HepG2 (cell line): Measurements from ENCODE around the gene SPRED3. TPM values are rescaled to one million over a fixed set of nuclear protein-coding genes. Genes with fewer than 3 reads are reported as not detected.

Source experiments
- DR1 ChIP-seq: sonication (generic); formaldehyde crosslinking; IDR thresholded peaks from 2 replicates; pipeline ENCODE4 v1.8.0; 2021; ENCODE audit warnings: mild to moderate bottlenecking, missing genetic modification reagents, inconsistent platforms
- GATA4 ChIP-seq: sonication (generic); IDR thresholded peaks from 2 replicates; pipeline ENCODE4 v1.6.1; 2016; ENCODE audit warnings: antibody characterized with exemption, low read depth, borderline replicate concordance
- GLI4 ChIP-seq: sonication (generic); formaldehyde crosslinking; IDR thresholded peaks from 2 replicates; pipeline ENCODE4 v1.5.1; 2020; ENCODE audit warnings: missing genetic modification reagents, mild to moderate bottlenecking, moderate library complexity, borderline replicate concordance
- JUNB ChIP-seq: sonication (generic); formaldehyde crosslinking; IDR thresholded peaks from 2 replicates; pipeline ENCODE4 v1.8.0; 2022; ENCODE audit warnings: missing genetic modification reagents, mild to moderate bottlenecking, borderline replicate concordance
- KAT8 ChIP-seq: IDR thresholded peaks from 2 replicates; pipeline ENCODE4 v1.6.1; 2016; ENCODE audit warnings: missing genetic modification reagents, missing compliant biosample characterization
- KDM5B ChIP-seq: sonication (generic); formaldehyde crosslinking; IDR thresholded peaks from 2 replicates; pipeline ENCODE4 v1.4.0; 2020; ENCODE audit warnings: missing genetic modification reagents, mild to moderate bottlenecking, borderline replicate concordance
- MXD4 ChIP-seq: IDR thresholded peaks from 2 replicates; pipeline ENCODE4 v1.6.1; 2016; ENCODE audit warnings: mild to moderate bottlenecking, missing biosample characterization, missing genetic modification reagents
- NFKB2 ChIP-seq: sonication (generic); formaldehyde crosslinking; IDR thresholded peaks from 2 replicates; pipeline ENCODE4 v1.4.0; 2020; ENCODE audit warnings: missing genetic modification reagents, borderline replicate concordance
- PHB2 ChIP-seq: fragments of 450-650 bp; IDR thresholded peaks from 2 replicates; pipeline ENCODE4 v1.6.1; 2018; ENCODE audit not compliant: partially characterized antibody
- POLR2AphosphoS2 ChIP-seq: IDR thresholded peaks from 2 replicates; pipeline ENCODE4 v1.6.1; 2011; ENCODE audit warnings: low read depth, low read length, improper control_type of control experiment
- RELA ChIP-seq: sonication (generic); formaldehyde crosslinking; IDR thresholded peaks from 2 replicates; pipeline ENCODE4 v1.4.0; 2020; ENCODE audit warnings: missing genetic modification reagents
- SMARCC2 ChIP-seq: fragments of 450-650 bp; IDR thresholded peaks from 2 replicates; pipeline ENCODE4 v1.6.1; 2017; ENCODE audit warnings: antibody characterized with exemption, mild to moderate bottlenecking
- TBP ChIP-seq: sonication (generic); formaldehyde crosslinking; IDR thresholded peaks from 2 replicates; pipeline ENCODE4 v1.5.0; 2020; ENCODE audit warnings: missing genetic modification reagents
- TRIM24 ChIP-seq: sonication (generic); formaldehyde crosslinking; IDR thresholded peaks from 2 replicates; pipeline ENCODE4 v1.8.0; 2022; ENCODE audit warnings: mild to moderate bottlenecking, missing genetic modification reagents
- TSC22D2 ChIP-seq: sonication (generic); formaldehyde crosslinking; IDR thresholded peaks from 2 replicates; pipeline ENCODE4 v1.5.1; 2020; ENCODE audit warnings: missing genetic modification reagents, mild to moderate bottlenecking, borderline replicate concordance
- ZNF282 ChIP-seq: fragments of 450-650 bp; IDR thresholded peaks from 2 replicates; pipeline ENCODE4 v1.6.1; 2018; ENCODE audit not compliant: partially characterized antibody
- ZNF329 ChIP-seq: sonication (generic); formaldehyde crosslinking; IDR thresholded peaks from 2 replicates; pipeline ENCODE4 v1.9.0; 2021; ENCODE audit warnings: low read depth, mild to moderate bottlenecking, missing genetic modification reagents
- ZNF556 ChIP-seq: sonication (generic); formaldehyde crosslinking; IDR thresholded peaks from 2 replicates; pipeline ENCODE4 v1.4.0; 2020; ENCODE audit warnings: mild to moderate bottlenecking, missing genetic modification reagents, borderline replicate concordance
- ZNF562 ChIP-seq: sonication (generic); formaldehyde crosslinking; IDR thresholded peaks from 2 replicates; pipeline ENCODE4 v1.8.0; 2022; ENCODE audit warnings: missing genetic modification reagents, borderline replicate concordance
- ZNF713 ChIP-seq: sonication (generic); formaldehyde crosslinking; IDR thresholded peaks from 2 replicates; pipeline ENCODE4 v1.4.0; 2020; ENCODE audit warnings: mild to moderate bottlenecking, missing genetic modification reagents
- ZSCAN21 ChIP-seq: sonication (generic); formaldehyde crosslinking; IDR thresholded peaks from 2 replicates; pipeline ENCODE4 v1.8.0; 2022; ENCODE audit warnings: mild to moderate bottlenecking, missing genetic modification reagents, moderate library complexity, borderline replicate concordance
- polyA plus RNA-seq, 8 experiments: library from polyadenylated mRNA; depleted of rRNA in 3 of 8; stranded (reverse) in 7 of 8; unstranded in 1 of 8; fragments of >200 nt; fragmentation: Illumina TruSeq in 4 of 8; extraction: Trizol in 4 of 8; gene quantifications; 2 replicates each; pipeline versions ENCODE4 v1.2.1 to v1.2.3, GENCODE V29; 2011 to 2016; ENCODE audit warnings: low read depth in 4 of 8, missing spikeins in 1 of 8, mixed read lengths in 1 of 8; ENCODE audit not compliant: insufficient read depth in 1 of 8
- total RNA-seq, 5 experiments: library from RNA; depleted of rRNA; stranded (reverse); fragments of >200 nt; fragmentation: Illumina TruSeq; extraction: Trizol; gene quantifications; 2 replicates each; pipeline ENCODE4 v1.2.3, GENCODE V29; 2016; ENCODE audit warnings: low read depth in 1 of 5
- TF ChIP-seq, protein P1 (sequence below): IDR thresholded peaks from 2 replicates; pipeline ENCODE4 v1.6.1; 2016
- TF ChIP-seq, protein P2 (sequence below): sonication (generic); formaldehyde crosslinking; IDR thresholded peaks from 2 replicates; pipeline ENCODE4 v1.4.0; 2020; ENCODE audit warnings: missing genetic modification reagents
- TF ChIP-seq, protein P3 (sequence below): sonication (generic); formaldehyde crosslinking; conservative IDR thresholded peaks from 2 replicates; pipeline ENCODE4 v1.4.0; 2020; ENCODE audit warnings: missing genetic modification reagents
- TF ChIP-seq, protein P4 (sequence below): IDR thresholded peaks from 2 replicates; pipeline ENCODE4 v1.6.1; 2016; ENCODE audit warnings: low read depth, borderline replicate concordance

The SPRED3 gene
- total and polyA plus RNA-seq, 2 of the 13 experiments (the other 11 are each of a cell fraction or from before 2014, with no cell fraction given), result 0.15 to 0.17 TPM

DNA sequence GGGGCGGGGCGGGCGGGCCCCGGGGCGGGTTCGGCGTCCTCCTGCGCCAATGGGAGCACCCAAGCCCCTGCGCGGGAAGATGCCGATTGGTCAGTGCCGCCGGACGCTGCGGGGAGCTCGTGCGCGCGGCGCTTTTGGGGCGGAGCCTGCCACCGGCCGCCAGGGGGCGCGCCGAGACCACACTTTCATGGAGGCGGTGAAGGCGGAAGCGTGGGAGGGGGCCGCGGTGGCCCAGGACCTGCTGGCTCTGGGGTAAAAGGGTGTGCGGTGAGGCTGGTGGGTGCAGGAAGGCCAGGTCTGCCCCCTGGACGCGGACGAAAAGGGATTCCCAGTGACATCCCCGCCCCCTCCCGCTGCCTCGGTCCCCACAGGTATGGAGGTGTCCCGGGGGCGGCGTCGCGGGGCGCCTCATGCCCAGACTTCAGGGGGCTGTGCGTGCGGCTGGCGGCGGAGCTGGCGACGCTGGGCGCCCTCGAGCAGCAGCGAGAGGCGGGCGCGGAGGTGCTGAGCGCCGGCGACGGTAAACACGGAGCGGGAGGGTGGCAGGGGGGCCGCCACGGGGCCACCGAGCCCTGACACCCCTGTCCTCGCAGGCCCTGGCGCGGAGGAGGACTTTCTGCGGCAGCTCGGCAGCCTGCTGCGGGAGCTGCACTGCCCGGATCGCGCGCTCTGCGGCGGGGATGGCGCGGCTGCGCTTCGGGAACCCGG lies 14.6 kb downstream of the SPRED3 start, which contains the start of gene FAM98C (continued):
- TF ChIP-seq, protein P1, sequence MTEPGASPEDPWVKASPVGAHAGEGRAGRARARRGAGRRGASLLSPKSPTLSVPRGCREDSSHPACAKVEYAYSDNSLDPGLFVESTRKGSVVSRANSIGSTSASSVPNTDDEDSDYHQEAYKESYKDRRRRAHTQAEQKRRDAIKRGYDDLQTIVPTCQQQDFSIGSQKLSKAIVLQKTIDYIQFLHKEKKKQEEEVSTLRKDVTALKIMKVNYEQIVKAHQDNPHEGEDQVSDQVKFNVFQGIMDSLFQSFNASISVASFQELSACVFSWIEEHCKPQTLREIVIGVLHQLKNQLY (CRISPR knock-in tag), result no peak
- peak; percentile 53 for TF ChIP-seq RELA (CRISPR knock-in tag)
- TF ChIP-seq TRIM24 (CRISPR knock-in tag), result no peak
- peak; percentile 76; the same call in 1 of the 2 replicates for TF ChIP-seq MXD4 (CRISPR knock-in tag)
- TF ChIP-seq JUNB (CRISPR knock-in tag), result no peak; the same call in 1 of the 2 replicates
- TF ChIP-seq TSC22D2 (CRISPR knock-in tag), result peak; percentile 43; the same call in 1 of the 2 replicates
- TF ChIP-seq, protein P2, sequence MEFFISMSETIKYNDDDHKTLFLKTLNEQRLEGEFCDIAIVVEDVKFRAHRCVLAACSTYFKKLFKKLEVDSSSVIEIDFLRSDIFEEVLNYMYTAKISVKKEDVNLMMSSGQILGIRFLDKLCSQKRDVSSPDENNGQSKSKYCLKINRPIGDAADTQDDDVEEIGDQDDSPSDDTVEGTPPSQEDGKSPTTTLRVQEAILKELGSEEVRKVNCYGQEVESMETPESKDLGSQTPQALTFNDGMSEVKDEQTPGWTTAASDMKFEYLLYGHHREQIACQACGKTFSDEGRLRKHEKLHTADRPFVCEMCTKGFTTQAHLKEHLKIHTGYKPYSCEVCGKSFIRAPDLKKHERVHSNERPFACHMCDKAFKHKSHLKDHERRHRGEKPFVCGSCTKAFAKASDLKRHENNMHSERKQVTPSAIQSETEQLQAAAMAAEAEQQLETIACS (CRISPR knock-in tag), result peak; percentile 74
- TF ChIP-seq POLR2AphosphoS2, result no peak
- TF ChIP-seq GLI4 (CRISPR knock-in tag), result no peak; the same call in 1 of the 2 replicates
- TF ChIP-seq ZNF562 (CRISPR knock-in tag), result no peak
- TF ChIP-seq TBP (CRISPR knock-in tag), result 0 out of 2 replicates have a peak, but pooled peaks have one; percentile 18
- no peak for TF ChIP-seq SMARCC2
- peak; percentile 79 for TF ChIP-seq KAT8
- TF ChIP-seq ZNF282, result no peak
- peak; percentile 66; the same call in 1 of the 2 replicates for TF ChIP-seq ZSCAN21 (CRISPR knock-in tag)
- no peak for TF ChIP-seq GATA4
- peak; percentile 12; the same call in 1 of the 2 replicates for TF ChIP-seq DR1 (CRISPR knock-in tag)
- peak; percentile 90 for TF ChIP-seq KDM5B (CRISPR knock-in tag)
- no peak for TF ChIP-seq ZNF329 (CRISPR knock-in tag)
- TF ChIP-seq, protein P3, sequence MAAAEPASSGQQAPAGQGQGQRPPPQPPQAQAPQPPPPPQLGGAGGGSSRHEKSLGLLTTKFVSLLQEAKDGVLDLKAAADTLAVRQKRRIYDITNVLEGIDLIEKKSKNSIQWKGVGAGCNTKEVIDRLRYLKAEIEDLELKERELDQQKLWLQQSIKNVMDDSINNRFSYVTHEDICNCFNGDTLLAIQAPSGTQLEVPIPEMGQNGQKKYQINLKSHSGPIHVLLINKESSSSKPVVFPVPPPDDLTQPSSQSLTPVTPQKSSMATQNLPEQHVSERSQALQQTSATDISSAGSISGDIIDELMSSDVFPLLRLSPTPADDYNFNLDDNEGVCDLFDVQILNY (CRISPR knock-in tag), result peak; percentile 83; the same call in 1 of the 2 replicates
- TF ChIP-seq PHB2, result no peak
- TF ChIP-seq ZNF713 (CRISPR knock-in tag), result 0 out of 2 replicates have a peak, but pooled peaks have one; percentile 85
- TF ChIP-seq NFKB2 (CRISPR knock-in tag), result peak; percentile 71; the same call in 1 of the 2 replicates
- peak; percentile 74; the same call in 1 of the 2 replicates for TF ChIP-seq ZNF556
- TF ChIP-seq, protein P4, sequence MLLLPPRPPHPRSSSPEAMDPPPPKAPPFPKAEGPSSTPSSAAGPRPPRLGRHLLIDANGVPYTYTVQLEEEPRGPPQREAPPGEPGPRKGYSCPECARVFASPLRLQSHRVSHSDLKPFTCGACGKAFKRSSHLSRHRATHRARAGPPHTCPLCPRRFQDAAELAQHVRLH, result peak; percentile 98
